ENCODE data around the gene CMTM7.
"Not testable (repeated sequence)": the region's sequence is repeated elsewhere in the genome, so short reads cannot be mapped to it uniquely, and the experiment has no call there.

Gene CMTM7

DNA sequence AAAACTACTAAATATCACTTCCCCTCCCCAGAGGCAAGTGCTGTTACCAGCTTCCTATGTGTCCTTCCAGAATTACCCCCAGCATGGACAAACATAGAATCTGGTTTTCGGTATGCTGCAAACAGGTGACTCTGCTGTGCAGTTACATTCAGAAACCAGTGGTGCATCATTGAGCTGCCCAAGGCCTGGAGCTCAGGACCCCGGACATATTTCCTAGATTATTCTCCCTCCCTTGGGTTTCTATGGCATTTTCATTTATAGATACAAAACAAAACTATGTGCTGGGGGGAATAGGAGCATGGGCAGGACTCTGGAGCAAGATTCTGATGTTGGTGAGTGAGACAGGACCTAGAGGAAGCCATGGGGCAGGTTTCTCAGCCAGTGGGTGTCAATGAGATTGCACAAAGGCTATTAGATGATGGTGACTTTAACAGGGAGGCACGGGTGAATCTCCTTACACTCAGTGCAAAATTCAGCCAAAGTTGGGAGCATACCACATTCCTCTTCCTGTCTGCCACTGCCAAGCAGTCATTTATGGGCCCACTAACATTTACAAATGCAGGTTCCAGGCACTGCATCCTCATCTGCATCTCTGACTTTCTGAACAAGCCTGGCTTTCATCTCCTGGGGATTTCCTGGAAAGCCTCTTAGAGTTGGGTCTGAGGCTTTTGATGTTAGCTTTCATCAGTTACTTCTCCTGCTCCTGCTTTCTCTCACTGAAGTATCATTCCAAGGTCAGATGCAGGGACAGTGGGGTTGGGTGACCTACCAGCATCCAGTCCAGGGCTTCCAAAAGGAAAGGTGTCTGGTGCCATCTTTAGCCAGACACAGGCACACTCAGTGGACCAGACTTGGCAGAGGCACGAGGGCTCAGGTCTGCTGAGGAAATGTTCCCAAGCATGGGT lies 44.5 kb downstream of the CMTM7 start:
- no peak overlapping the region for H3K4me3 ChIP-seq (ENCODE audit: low read depth in 1 of 5, low read length in 5 of 5)
- H3K4me1 ChIP-seq (ENCODE audit: control insufficient read depth in 5 of 5, insufficient read depth in 5 of 5, low read length in 5 of 5) = peaks cover 0 to 18% (median 5%) of the 10 kb centered on the region in 5 donors
- H3K9ac ChIP-seq (ENCODE audit: low read length in 5 of 5) = peak overlapping the region in 1 of 5 donors; percentile 42
- no peaks in the 10 kb centered on the region for H3K36me3 ChIP-seq (ENCODE audit: control insufficient read depth in 5 of 5, insufficient read depth in 5 of 5, low read length in 5 of 5)
- H3K9me3 ChIP-seq (ENCODE audit: control insufficient read depth in 5 of 5, low read length in 5 of 5) = no peaks in the 10 kb centered on the region
- H3K27me3 ChIP-seq (ENCODE audit: control insufficient read depth in 5 of 5, insufficient read depth in 4 of 5, low read length in 5 of 5) = no peaks in the 10 kb centered on the region
- H3K27ac ChIP-seq (ENCODE audit: low read depth, low read length) = no peak overlapping the region

DNA sequence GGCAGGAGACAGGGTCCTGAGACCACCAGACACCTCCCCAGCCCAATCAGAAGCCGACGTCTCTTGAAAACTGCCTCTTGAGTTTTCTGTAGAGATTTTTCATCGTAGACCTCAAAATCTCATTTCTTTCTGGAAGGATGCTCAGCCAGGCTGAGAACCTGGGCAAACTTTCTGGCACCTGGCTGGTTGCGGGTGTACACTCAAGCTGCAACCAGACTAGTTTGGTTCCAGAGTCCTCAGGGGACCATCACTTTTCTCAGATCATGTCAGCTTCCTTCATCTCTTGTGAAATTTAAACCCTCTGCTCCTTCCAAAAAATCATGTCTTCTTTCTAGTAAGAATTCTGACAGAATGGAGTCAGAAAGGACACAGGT lies 45.1 kb downstream of the CMTM7 start:
- Histone ChIP-seq H3K4me3 (ENCODE audit: low read depth in 1 of 5, low read length in 5 of 5) (no peak overlapping the region), H3K27ac (ENCODE audit: low read depth, low read length) (no peak overlapping the region), H3K9me3 (ENCODE audit: control insufficient read depth in 5 of 5, low read length in 5 of 5) (no peaks in the 10 kb centered on the region), H3K9ac (ENCODE audit: low read length in 5 of 5) (peak overlapping the region in 1 of 5 donors; percentile 42), H3K4me1 (ENCODE audit: control insufficient read depth in 5 of 5, insufficient read depth in 5 of 5, low read length in 5 of 5) (peaks cover 0 to 15% (median 5%) of the 10 kb centered on the region in 5 donors), H3K36me3 (ENCODE audit: control insufficient read depth in 5 of 5, insufficient read depth in 5 of 5, low read length in 5 of 5) (peaks cover 0 to 3% (median 2%) of the 10 kb centered on the region in 5 donors), H3K27me3 (ENCODE audit: control insufficient read depth in 5 of 5, insufficient read depth in 4 of 5, low read length in 5 of 5) (no peaks in the 10 kb centered on the region)

DNA sequence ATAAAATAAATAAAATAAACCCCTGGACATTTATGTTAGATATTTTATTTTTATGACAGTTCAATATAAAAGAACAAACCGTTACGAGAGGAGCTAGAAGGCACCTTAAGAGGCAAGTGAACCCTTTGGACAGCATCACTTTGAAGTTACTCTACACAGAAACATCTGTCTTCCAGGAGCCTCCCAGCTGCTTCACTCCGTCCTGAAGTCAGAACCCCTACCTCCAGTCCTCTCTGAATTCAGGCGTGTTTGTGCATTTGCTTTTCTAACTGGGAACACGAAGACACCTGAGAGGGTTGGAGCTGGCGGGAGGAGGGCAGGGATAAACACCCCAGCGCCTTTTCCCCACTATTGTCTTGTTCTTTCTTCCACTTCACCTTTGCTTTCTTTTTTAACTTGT lies 46.2 kb downstream of the CMTM7 start:
- no peak overlapping the region for H3K4me3 ChIP-seq (ENCODE audit: low read depth in 1 of 5, low read length in 5 of 5)
- H3K27me3 ChIP-seq (ENCODE audit: control insufficient read depth in 5 of 5, insufficient read depth in 4 of 5, low read length in 5 of 5) = no peaks in the 10 kb centered on the region
- no peak overlapping the region for H3K9ac ChIP-seq (ENCODE audit: low read length in 5 of 5)
- H3K9me3 ChIP-seq (ENCODE audit: control insufficient read depth in 5 of 5, low read length in 5 of 5) = no peaks in the 10 kb centered on the region
- H3K4me1 ChIP-seq (ENCODE audit: control insufficient read depth in 5 of 5, insufficient read depth in 5 of 5, low read length in 5 of 5) = peaks cover 0 to 8% (median 2%) of the 10 kb centered on the region in 5 donors
- H3K36me3 ChIP-seq (ENCODE audit: control insufficient read depth in 5 of 5, insufficient read depth in 5 of 5, low read length in 5 of 5) = peaks cover 0 to 8% (median 5%) of the 10 kb centered on the region in 5 donors
- no peak overlapping the region for H3K27ac ChIP-seq (ENCODE audit: low read depth, low read length)

DNA sequence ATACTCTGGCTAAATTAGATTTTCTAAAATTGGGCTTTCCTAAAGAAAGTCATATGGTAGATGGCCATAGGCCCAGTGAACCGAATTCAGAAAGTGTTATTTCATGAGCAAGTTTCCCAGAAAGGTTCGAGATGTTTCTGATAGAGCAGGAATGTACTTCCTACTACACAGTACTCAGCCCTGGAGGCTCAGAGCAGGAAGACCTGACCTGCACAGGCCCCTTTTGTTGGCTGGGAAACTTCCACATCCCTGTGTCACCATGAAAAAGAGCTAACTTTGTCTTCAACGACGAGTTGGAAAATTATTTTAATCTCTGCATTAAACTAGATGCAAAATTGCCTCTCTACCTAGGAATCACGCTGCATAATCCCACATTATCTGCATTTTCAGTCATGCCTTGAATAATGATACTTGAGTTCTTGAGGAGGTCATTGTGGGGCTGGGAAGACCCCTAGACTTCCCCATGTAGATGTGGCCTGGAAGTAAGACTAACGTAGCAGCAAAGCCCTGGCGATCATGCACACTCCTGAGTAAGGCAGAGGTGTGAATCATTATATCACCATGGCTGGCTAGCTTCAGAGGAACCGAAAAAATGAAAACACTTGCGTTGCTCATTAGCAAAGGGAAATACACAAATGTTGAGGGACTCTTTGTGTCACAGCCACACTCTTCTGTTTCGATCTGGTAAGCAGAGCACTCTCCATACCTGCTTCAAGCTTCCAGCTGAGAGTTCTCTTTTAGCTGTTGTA lies 47.1 kb downstream of the CMTM7 start:
- no peak overlapping the region for H3K9ac ChIP-seq (ENCODE audit: low read length in 5 of 5)
- H3K27ac ChIP-seq (ENCODE audit: low read depth, low read length) = no peak overlapping the region

DNA sequence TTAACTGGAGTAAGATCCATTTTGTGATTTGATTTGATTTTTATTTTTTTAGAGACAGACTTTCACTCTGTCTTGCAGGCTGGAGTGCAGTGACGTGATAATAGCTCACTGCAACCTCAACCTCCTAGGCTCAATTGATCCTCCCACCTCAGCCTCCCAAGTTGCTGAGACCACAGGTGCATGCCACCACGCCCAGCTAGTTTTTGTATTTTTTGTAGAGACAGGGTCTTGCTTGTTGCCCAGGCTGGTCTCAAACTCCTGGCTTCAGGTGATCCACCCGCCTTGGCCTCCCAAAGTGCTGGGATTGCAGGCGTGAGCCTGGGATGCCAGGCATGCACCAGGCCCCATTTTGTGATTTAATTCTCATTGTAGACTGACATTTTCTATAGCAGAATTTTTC lies 47.8 kb downstream of the CMTM7 start:
- not testable (repeated sequence) for H3K9me3 ChIP-seq (ENCODE audit: control insufficient read depth in 5 of 5, low read length in 5 of 5); H3K36me3 ChIP-seq (ENCODE audit: control insufficient read depth in 5 of 5, insufficient read depth in 5 of 5, low read length in 5 of 5); H3K9ac ChIP-seq (ENCODE audit: low read length in 5 of 5); H3K27me3 ChIP-seq (ENCODE audit: control insufficient read depth in 5 of 5, insufficient read depth in 4 of 5, low read length in 5 of 5); H3K27ac ChIP-seq (ENCODE audit: low read depth, low read length); H3K4me3 ChIP-seq (ENCODE audit: low read depth in 1 of 5, low read length in 5 of 5); H3K4me1 ChIP-seq (ENCODE audit: control insufficient read depth in 5 of 5, insufficient read depth in 5 of 5, low read length in 5 of 5)

More for the DNA sequence above, 47.1 kb downstream of the CMTM7 start:
- H3K9me3 ChIP-seq (ENCODE audit: control insufficient read depth in 5 of 5, low read length in 5 of 5) = no peaks in the 10 kb centered on the region
- no peaks in the 10 kb centered on the region for H3K27me3 ChIP-seq (ENCODE audit: control insufficient read depth in 5 of 5, insufficient read depth in 4 of 5, low read length in 5 of 5)
- H3K36me3 ChIP-seq (ENCODE audit: control insufficient read depth in 5 of 5, insufficient read depth in 5 of 5, low read length in 5 of 5) = peaks cover 0 to 8% (median 5%) of the 10 kb centered on the region in 5 donors
- no peak overlapping the region for H3K4me3 ChIP-seq (ENCODE audit: low read depth in 1 of 5, low read length in 5 of 5)
- H3K4me1 ChIP-seq (ENCODE audit: control insufficient read depth in 5 of 5, insufficient read depth in 5 of 5, low read length in 5 of 5) = peaks cover 0 to 5% (median 0%) of the 10 kb centered on the region in 5 donors

DNA sequence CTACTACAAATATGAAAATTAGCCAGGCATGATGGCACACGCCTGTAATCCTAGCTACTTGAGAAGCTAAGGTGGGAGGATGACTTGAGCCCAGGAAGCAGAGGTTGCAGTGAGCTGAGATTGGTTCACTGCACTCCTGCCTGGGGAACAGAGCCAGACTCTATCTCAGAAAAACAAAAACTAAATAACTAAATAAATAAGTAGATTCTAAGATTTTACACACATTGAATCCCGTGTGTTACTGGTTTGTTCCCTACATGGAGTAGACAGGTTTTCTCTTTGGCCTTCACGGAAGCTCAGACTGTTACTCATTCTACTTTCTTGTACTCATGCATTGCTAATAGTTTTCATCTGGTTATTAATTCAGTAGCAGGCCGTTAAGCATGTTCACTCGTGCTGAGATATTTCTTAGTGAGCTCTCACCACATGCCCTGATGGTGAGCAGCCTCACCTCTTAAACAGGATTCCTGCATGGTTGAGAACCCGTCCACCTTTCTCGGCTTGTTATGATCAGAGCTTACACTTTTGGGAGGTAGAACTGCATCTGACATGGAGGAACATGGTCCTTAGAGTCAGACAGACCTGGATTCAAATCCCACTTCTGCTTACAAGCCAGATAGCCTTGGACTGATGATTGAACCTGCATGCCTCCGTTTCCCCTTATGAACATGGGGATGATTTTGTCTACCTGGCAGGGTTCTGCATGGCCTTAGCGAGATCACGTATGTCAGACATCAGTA lies 49.1 kb downstream of the CMTM7 start:
- no peak overlapping the region for H3K27ac ChIP-seq (ENCODE audit: low read depth, low read length)
- H3K9ac ChIP-seq (ENCODE audit: low read length in 5 of 5) = no peak overlapping the region
- H3K27me3 ChIP-seq (ENCODE audit: control insufficient read depth in 5 of 5, insufficient read depth in 4 of 5, low read length in 5 of 5) = no peaks in the 10 kb centered on the region
- peaks cover 0 to 5% (median 0%) of the 10 kb centered on the region in 5 donors for H3K4me1 ChIP-seq (ENCODE audit: control insufficient read depth in 5 of 5, insufficient read depth in 5 of 5, low read length in 5 of 5)
- H3K4me3 ChIP-seq (ENCODE audit: low read depth in 1 of 5, low read length in 5 of 5) = no peak overlapping the region
- H3K36me3 ChIP-seq (ENCODE audit: control insufficient read depth in 5 of 5, insufficient read depth in 5 of 5, low read length in 5 of 5) = peaks cover 0 to 8% (median 5%) of the 10 kb centered on the region in 5 donors
- no peaks in the 10 kb centered on the region for H3K9me3 ChIP-seq (ENCODE audit: control insufficient read depth in 5 of 5, low read length in 5 of 5)

DNA sequence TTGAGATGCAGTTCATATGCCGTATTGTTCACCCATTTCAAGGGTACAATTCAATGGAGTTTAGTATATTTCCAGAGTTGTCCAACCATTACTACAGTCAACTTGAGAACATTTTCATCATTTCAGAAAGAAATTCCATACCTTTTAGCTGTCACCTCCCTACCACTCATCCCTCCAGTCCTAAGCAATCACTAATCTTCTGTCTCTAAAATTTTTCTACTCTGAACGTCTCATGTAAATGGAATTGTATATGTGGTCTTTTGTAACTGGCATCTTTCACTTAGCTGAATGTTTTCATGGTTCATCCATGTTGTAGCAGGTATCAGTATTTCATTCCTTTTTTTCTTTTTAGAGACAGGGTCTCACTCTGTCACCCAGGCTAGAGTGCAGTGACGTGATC lies 51.1 kb downstream of the CMTM7 start:
- no peaks in the 10 kb centered on the region for H3K27me3 ChIP-seq (ENCODE audit: control insufficient read depth in 5 of 5, insufficient read depth in 4 of 5, low read length in 5 of 5)
- no peaks in the 10 kb centered on the region for H3K4me1 ChIP-seq (ENCODE audit: control insufficient read depth in 5 of 5, insufficient read depth in 5 of 5, low read length in 5 of 5)
- no peak overlapping the region for H3K4me3 ChIP-seq (ENCODE audit: low read depth in 1 of 5, low read length in 5 of 5)
- no peak overlapping the region for H3K27ac ChIP-seq (ENCODE audit: low read depth, low read length)
- no peak overlapping the region for H3K9ac ChIP-seq (ENCODE audit: low read length in 5 of 5)
- peaks cover 0 to 8% (median 5%) of the 10 kb centered on the region in 5 donors for H3K36me3 ChIP-seq (ENCODE audit: control insufficient read depth in 5 of 5, insufficient read depth in 5 of 5, low read length in 5 of 5)
- no peaks in the 10 kb centered on the region for H3K9me3 ChIP-seq (ENCODE audit: control insufficient read depth in 5 of 5, low read length in 5 of 5)

DNA sequence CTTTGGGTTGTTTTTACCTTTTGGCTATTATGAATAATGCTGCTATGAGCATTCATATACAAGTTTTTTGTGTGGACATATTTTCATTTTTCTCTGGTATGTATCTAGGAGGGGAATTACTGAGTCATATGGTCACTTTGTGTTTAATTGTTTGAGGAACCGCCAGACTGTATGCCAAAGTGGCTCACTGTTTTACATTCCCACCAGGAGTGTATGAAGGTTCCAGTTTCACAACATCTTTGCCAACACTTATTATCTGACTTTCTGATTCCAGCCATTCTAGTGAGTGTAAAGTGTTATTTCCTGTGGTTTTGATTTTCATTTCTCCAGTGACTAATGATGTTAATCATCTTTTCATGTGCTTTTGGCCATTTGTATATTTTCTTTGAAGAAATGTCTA lies 51.8 kb downstream of the CMTM7 start:
- H3K36me3 ChIP-seq (ENCODE audit: control insufficient read depth in 5 of 5, insufficient read depth in 5 of 5, low read length in 5 of 5) = peaks cover 0 to 10% (median 5%) of the 10 kb centered on the region in 5 donors
- H3K4me1 ChIP-seq (ENCODE audit: control insufficient read depth in 5 of 5, insufficient read depth in 5 of 5, low read length in 5 of 5) = no peaks in the 10 kb centered on the region
- no peaks in the 10 kb centered on the region for H3K27me3 ChIP-seq (ENCODE audit: control insufficient read depth in 5 of 5, insufficient read depth in 4 of 5, low read length in 5 of 5)
- no peak overlapping the region for H3K9ac ChIP-seq (ENCODE audit: low read length in 5 of 5)
- H3K4me3 ChIP-seq (ENCODE audit: low read depth in 1 of 5, low read length in 5 of 5) = no peak overlapping the region
- no peaks in the 10 kb centered on the region for H3K9me3 ChIP-seq (ENCODE audit: control insufficient read depth in 5 of 5, low read length in 5 of 5)
- no peak overlapping the region for H3K27ac ChIP-seq (ENCODE audit: low read depth, low read length)

DNA sequence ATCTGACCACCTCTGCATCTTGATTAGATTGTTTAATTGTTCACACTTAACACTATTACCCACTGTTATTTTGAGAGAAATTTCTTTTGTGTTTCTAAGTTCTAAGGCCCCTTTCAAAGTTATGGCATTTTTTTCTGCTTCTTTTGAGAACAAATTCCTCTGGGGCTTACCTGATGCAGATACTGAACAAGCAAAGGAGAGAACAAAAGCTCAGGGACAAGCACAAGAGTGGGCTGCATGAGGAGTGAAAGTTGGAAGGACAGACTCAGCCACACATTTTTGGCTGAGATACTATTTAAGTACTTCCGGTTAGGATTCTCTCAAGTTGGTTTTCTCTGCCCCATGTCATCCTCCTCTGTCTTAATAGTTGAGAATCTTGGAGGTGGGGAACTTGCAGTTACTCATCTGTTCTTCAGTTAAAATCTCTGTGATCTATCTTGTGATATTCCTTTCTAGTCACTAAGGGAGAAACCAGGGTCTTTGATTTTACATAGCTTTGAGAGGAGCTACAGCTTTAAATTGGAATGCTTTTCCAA lies 56.3 kb downstream of the CMTM7 start:
- Histone ChIP-seq H3K36me3 (ENCODE audit: control insufficient read depth in 5 of 5, insufficient read depth in 5 of 5, low read length in 5 of 5) (peaks cover 0 to 22% (median 17%) of the 10 kb centered on the region in 5 donors), H3K4me3 (ENCODE audit: low read depth in 1 of 5, low read length in 5 of 5) (no peak overlapping the region), H3K27me3 (ENCODE audit: control insufficient read depth in 5 of 5, insufficient read depth in 4 of 5, low read length in 5 of 5) (no peaks in the 10 kb centered on the region)

More for the DNA sequence above, 56.3 kb downstream of the CMTM7 start:
- H3K4me1 ChIP-seq (ENCODE audit: control insufficient read depth in 5 of 5, insufficient read depth in 5 of 5, low read length in 5 of 5) = no peaks in the 10 kb centered on the region
- no peak overlapping the region for H3K27ac ChIP-seq (ENCODE audit: low read depth, low read length)
- H3K9ac ChIP-seq (ENCODE audit: low read length in 5 of 5) = no peak overlapping the region
- no peaks in the 10 kb centered on the region for H3K9me3 ChIP-seq (ENCODE audit: control insufficient read depth in 5 of 5, low read length in 5 of 5)

Data from subcutaneous abdominal adipose tissue (tissue), 5 donors.